GM18907 (cell line): ENCODE results near the gene CD247.

Source experiments
- ATAC-seq: cut with Tn5 transposase; IDR thresholded peaks from one replicate; pipeline ENCODE4 v1.9.1; 2021; ENCODE audit warnings: mild to moderate bottlenecking, moderate library complexity; ENCODE audit not compliant: unreplicated experiment

CD247 gene

DNA sequence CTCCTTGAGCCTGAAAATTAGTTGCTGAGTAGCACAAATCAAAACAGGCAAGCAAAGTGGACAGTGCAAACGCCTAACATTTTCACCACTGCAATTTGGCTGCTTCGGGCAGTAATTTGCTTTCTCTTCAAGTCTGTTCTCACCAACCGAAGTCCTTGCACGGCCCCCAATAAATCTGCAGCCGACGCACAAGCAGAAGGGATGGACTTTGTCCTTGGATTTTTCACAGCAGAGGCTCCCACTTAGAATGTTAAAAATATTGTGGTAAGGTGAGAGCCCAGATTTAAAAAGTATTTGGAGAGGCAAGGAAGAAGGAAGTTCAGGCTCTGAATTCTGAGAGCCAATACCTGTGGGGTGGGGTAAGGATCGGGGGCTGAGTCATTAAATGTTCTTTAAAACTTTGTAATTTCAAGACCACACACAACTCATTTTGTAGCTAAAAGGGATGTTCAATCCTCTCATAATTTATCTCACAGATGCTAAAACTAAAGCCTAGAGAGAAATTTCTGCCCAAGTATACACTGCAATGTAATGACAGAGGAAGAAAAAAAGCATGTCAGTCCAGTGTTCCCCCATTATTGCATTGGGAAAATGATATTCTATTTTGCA lies 6.2 kb downstream of the CD247 start:
- ATAC-seq: no peak

DNA sequence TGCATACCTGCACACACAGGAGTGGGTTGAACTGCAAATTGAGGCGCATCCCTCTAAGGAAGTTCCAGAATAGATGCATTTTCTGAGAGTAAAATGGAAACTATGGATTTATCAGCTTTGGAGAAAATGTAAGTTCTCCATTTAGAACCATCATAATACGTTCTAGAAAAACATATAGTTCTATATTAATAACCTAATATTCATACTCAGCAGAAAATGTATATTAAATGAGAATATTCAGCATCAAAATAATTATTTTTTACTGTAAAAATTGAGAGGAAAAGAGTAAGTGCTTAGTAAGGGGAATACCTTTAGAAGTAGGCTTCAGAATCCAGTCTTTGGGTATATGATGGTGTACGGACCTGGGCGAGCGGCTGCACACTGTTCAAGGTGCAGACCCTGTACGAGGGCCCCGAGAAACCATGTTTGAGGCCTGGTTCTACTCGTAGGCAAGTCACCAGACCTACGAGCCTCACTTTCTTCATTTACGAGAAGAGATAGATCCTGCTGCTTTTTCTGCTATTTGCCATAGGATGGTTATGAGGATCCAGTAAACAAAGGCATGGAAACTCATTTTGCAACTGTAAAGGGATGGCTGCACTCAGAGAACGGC lies 6.8 kb downstream of the CD247 start:
- no peak for ATAC-seq

DNA sequence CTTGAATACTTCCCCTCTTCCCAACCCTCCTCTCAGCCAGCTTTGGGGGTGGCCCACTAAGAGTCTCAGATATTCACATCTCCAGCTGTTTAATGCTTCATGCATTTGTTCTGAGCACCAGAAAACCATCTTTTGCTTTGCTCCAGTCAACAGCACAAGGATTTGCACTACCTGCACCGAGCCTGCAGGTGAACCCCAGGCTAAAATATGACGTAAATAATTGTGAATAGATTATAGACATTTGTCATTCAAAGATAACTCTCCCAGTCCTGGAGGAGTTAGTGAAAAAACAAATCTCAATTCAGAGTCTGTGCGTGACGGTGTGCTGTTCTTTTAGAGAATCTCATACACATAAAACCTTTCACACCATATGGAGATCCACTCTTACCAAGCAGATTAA lies 7.4 kb downstream of the CD247 start:
- no peak for ATAC-seq

DNA sequence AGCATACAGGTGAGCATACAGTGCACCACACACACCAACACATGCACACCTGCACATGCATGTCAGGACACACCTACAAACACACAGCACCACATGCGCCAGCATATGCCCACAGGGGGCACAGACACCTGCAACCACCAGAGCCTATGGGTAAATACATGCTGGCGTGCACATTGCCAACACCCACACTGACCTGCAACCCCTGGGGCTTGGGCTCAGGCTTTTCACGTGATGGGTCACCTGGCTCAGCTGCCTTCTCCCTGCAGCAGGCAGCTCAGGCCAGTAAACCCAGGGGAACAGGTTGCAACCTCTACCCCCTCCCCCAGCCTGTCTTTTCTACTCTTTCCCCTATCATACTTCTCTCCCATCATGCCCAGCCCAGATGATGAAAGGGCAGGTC lies 8.1 kb downstream of the CD247 start:
- ATAC-seq: no peak

DNA sequence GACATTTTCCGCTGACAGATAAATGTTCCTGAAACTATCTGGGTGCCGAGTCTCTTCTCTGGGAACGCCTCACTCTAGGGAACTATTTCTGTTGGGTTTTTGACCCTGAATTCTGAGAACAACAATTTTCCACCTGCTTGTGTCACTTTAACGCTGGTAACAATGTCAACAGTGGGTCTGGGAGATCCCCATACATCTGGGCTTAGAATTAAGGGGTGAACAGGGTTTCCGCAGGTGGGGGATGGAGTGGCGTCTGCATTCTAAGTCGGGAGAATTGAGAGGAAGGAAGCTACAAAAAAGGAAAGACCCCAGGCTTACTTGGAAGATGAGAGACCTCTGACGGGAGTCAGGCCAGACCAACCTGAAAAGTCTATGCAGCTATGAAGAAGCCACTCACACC lies 8.7 kb downstream of the CD247 start:
- ATAC-seq: no peak

DNA sequence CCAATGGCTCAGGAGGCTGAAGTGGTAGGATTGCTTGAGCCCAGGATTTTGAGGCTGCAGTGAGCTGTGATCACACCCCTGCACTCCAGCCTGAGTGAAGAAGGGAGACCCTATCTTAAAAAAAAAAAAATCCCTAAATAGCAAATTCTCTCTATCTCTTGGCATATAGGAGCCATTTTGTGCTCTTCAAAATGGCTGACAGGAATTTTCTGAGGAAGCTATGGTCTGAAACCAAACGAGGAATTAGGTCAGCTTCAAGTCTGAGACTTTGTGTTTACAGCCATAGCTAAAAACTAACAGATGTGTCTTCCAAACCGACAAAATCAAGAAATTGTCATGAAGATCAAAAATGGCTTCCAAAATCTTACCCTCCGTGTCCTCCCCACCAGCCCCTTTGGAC lies 10.6 kb downstream of the CD247 start:
- no peak for ATAC-seq

DNA sequence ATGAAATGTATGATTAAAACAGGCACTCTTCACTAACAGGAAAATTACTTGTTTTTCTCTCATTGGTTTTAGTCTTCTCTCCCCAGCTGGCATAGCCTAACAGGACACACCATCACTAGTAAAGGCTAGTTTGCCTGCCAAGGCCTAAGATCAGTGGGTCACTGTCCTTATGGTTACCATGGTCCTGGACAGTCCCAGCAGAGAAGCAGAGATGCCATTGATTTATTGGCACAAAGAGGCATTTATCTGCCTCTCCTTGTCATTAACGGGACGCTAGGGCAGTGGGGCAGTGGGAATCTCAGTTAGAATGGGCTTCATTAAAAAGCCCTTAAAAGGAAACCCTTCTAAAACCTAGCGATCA lies 13.9 kb downstream of the CD247 start:
- no peak for ATAC-seq

DNA sequence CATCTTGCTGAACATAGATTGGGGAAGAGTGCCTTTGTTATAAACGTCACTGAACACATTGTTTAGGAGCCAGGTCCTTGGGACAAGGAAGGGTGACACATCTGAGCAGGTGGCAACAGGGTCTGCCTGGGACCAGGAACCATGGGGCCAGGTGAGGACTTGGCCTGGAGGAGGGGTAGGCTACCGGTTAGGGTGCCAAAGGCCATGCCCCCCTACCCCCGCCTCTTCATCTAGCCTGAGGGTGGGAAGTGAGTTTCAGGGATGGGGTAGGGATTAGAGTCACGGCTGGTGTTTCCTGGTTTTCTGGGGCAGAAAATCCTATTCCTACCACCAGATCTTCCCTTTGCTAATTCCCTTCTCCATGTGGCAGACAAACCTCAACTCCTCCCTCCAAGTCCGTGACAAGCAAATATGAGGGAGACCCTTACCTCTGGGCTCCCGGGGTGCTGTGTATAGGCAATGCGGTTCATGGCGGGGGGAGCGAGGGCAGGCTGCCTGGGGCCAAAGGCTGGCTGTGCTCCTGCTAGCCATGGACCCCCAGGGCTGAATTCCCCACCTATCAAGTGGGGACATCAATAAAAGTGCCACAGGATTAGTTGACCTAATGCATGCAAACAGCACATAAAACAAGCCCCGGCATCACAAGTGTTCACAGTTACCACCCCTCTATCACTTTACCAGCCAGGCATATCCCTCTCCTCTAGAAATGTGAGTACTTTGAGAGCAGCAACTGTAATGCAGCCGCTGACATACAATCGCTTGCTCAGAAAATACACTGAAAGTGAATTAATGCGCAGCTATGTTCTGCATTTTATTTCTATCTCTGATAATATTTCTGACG lies 14.5 kb downstream of the CD247 start:
- no peak for ATAC-seq

DNA sequence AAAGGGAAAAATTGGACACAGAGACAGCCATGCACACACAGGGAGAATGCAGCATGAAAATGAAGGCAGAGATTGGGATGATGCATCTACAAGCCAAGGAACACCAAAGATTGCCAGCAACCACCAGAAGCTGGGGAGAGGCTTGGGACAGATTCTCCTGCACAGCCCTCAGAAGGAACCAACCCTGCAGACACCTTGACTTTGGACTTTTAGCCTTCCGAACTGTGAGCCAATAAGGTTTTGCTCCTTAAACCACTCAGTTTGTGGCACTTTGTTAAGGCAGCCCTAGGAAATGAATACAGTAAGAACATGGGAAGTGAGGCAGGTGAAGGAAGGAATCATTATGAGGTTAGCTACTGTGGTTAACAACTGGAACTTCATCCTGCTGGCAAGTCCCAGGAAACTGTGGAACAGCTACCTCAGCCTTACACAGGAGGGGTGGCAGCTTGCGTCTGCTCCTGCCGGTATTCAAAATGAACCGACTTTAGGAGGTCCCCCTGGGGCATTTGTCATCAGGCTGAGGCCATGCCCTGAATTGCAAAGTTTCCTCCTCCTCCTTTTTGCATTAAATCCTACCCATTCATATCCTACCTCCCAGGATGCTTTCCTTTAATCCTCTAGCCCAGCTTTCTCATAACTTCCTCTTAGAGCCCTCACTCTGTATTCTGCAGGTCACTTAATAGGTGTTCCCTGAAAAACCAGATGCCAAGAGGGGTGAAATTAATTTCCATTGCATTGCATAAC lies 15.4 kb downstream of the CD247 start:
- no peak for ATAC-seq

DNA sequence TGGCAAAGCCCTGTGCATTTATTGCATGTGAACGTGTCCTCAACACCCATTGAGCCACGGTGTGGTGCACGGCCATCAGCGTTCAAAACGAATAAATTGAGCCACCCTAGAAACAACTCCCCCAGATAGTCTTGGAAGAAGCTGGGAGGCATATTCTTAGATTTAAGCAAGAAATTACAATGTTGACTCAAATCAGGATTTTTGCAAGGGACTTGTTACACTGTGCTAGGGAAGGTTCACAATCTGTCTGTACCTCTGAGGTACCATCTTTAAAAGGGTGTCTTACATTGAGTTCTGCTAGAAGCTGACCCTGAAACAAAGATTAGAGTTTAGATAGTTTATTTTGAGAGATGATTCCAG lies 16.2 kb downstream of the CD247 start:
- no peak for ATAC-seq

DNA sequence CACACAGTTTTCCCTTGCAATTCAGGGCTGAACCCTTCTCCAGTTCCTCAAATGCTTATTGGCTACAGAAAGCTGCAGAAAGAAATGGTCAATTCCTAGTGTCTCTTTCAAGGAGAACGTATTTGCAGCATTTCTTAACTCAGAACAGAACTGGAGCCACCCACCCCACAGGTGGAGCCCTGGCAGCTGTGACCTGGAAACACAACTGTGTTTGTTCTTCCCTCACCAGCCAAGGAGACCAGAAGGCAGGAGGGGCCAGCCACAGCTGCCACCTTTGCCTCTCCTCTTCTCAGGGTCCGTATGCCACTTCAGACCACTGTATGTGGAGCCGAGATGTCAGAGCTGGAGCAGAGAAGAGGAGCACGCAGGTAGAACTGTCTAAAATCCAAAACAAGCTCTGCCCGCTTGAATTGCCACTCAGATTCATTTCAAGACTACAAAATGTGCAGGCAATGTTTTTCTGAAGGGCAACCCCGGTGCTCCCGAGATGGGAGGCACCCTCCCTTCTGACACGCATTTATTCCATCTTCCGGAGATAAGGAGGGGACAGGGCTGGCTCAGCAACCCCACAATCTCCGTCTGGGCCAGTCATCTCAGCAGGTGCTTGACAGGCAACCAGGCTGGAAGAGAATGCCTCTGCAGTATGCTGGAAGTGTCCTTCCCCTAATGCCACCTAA lies 16.7 kb downstream of the CD247 start:
- no peak for ATAC-seq

DNA sequence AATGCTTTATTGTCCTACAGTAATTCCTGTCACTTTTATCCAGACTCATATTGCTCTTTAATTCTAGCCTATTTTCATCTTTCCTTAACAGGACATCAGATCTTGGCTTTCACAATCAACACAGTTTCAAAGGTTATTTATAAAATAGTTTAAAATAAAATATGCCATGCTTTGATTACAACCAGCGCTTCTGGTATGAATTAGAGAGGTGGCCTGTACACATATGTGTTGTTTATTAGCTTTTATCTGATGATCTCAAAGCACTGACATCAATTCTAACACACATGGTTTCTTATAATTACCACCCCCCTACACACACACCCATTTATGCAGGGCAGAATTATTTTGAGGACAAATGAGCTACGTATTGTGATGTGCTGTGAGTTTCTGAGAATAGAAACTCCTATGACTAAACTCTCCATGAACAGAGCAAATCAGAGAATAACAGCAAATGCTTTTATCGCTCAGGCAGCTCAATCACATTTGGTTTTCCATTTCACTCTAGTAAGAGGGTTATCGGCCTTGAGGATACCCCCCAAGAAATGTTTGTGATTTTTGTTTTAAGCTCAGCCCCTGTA lies 18.0 kb downstream of the CD247 start:
- no peak for ATAC-seq

DNA sequence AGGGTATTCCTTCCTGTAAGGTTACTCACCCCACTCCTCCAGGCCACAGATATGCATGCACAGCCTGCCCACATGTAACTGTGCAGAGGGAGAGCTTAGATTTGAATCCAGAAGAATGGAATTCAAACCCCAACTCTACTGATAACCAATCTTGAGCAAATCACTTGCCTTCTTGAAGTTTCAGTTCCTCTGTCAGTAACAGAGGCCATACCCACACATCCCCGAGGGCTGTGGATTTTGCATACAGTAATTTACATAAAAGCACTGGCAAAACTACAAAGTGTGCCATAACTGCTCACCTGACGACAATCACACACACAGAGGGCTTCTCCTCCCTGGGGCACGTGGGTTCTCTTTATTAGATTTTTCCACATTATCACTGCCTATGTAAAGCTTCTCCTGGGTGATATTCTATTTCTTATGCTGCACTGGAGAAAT lies 18.6 kb downstream of the CD247 start:
- peak; percentile 96 for ATAC-seq

DNA sequence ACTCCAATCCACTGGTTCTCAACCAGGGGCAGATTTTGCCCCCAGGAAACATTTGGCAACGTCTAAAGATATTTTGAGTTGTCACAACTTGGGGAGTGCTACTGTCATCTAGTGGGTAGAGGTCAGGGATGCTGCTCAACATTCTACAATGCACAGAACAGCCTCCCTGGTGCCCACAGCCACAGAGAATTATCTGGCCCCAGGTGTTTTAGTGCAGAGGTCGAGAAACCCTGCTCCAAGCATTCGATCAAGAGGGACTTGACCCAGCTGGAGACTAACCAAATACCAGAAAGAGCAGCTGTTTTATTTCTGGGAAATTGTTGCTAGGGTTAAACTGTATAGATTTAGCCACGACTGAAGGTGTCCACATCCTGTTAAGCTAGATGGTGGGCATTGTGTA lies 19.2 kb downstream of the CD247 start:
- no peak for ATAC-seq

DNA sequence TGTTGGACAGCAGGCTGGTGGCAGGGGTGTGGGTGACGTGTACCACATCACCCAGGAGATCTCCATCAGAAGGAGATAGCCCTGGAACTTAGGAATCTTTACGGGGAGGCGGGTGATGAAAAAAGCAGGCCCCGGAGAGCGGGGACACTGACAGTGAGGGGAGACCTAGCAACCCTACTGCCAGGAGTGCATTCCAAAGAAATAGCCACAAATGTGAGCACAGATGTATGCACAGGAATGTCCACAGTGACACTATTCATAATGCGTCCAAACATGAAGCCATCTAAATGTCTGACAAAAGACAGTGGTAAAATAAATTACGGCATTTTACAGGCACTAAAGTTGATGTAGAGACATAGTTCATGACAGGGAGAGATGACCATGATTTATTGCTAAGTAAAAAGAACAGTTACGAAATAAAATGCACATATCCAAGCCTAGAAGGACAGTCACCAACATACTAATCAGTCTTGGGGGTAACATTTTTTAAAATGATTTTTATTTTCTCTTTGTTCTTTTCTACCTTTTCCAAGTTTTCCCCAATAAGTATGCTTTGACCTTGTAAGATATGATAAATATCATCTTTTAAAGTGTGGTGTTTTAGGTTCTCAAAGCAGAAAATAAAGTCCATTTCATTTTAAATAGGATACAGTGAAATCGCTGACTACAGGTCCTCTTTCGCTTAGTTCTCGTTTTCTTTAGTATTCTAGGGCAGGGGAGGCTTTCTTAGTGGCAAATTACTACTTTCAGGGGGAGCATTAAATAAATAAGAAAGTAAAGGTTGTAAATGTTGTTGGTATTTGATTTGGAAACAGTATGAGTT lies 21.3 kb downstream of the CD247 start:
- ATAC-seq: no peak

DNA sequence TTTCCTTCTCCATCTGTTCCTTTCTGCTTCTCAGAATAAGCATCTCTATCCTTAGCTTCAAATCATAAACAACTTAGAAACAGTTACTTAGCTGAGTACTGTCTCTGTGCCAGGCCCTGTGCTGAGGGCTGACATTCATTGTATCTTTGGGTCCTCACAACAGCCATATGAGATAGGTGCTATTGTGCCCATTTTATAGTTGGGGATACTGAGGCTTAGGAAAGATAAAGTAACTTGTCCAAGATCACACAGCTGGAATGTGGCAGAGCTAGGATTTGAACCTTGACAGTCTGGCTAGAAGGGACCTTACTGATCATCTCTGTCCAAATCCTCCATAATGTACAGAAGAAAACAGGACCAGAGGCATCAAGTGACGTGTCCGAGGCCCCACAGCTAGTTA lies 25.0 kb downstream of the CD247 start:
- ATAC-seq: no peak

DNA sequence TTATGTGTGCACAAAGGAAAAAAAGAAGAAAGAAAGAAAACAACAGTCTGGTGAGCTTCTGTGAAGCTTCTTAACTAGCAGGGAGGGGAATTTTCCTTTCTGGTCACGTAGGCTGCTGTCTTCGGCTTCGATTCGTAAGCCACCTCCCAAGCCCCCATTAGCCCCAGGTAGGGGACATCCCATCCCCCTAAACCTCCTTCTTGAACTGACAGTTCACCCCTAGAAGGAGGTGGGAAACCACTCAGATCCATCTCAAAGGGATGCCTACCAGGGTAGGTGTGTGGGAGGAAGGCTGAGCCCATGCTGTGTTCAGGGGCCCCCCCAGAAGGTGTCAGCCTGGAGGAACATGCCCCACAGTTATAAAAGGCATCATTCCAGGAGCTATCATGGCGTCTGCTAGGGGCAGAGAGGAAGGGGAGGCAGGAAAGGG lies 25.8 kb downstream of the CD247 start:
- ATAC-seq: no peak

DNA sequence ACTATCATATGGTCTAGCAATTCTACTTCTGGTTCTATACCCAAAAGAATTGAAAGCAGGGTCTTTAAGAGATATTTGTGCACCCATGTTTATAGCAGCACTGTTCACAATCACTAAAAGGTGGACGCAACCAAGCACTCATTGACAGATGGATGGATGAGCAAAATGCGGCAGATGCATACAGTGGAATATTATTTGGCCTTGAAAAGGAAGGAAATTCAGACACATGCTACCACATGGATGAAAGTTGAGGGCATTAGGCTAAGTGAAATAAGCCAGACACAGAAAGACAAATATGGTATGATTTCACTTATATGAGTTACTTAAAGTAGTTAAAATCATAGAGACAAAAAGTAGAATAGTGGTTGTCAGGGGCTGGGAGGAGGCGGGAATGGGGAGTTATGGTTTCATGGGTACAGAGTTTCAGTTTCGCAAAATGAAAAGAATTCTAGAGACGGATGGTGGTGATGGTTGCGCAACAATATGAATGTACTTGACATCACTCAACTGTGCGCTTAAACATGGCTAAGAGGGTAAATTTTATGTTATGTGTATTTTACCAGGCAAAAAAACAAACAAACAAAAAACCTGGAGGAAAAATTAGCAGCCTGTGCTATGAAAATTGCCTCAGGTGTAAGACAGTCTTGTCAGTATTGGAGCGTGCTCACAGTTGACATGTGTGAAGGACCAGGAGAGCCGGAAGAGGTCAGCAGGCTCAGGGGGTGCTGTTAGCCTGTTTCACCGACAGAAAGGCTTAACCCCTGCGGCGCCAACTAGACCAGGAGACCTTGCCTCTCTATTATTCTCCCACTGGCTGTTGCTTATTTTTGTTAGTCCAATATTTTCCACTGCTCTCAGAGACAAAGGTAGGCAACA lies 26.5 kb downstream of the CD247 start:
- no peak for ATAC-seq

DNA sequence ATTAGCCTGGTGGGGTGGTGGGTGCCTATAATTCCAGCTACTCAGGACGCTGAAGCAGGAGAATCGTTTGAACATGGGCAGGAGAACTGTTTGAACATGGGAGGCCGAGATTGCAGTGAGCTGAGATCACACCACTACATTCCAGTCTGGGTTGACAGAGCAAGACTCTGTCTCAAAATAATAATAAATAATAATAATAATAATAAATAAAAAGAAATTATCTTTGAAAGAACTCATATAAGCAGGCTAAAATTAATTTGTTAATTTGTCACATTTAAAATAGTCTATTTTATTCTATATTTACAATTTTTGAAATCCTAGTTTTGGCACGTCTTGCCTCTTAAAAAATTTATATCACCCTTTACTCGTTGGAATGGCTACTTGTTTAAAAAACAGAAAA lies 27.6 kb downstream of the CD247 start:
- no peak for ATAC-seq
